ENCODE data around the gene WDFY4.

The WDFY4 gene

DNA sequence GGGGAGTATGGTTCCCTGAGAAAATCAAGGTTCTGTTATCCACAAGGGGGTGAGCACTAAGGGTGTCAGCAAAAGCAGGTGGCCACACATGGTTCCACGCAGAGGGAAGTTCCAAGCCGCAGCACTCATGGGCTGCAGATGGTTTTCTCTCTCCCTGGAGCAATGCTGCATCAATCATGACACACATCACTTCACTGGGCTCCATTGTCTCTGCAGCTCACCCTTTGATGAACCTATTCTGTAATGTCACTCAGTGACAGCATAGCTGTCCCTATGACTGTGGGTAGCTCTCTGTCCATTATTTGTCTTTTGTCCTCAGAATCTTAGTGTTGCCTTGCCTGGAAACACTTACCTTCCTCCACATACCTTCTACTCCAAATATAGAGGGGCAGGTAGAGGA, 220.2 kb downstream of the WDFY4 start:
- peaks cover 1% of the 10 kb centered on the region for H3K27me3 Mint-ChIP-seq
- no peaks in the 10 kb centered on the region for H3K36me3 Mint-ChIP-seq
- H3K9me3 Mint-ChIP-seq = no peaks in the 10 kb centered on the region
- no peak overlapping the region for H3K4me3 Mint-ChIP-seq
- no peak overlapping the region for H3K27ac Mint-ChIP-seq
- no peaks in the 10 kb centered on the region for H3K4me1 Mint-ChIP-seq

DNA sequence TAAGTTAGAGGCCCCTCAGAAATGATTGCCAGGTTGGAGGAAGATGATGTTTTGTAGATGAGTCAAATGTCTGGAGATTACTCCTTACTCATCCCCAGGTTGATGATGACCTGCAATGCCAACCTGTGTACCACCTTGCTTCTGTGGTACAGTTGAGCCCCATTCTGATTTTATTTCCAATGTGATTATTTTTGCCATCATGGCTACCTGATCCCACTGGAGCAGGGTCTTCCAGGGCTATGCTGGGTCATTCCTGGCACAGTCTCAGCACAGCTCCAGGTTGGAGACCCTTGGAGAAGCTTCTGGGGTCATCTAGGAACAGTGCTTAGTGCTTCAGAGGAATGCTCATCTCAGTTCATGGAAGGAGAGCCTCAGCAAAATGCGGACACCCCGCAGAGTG, 220.6 kb downstream of the WDFY4 start:
- Mint-ChIP-seq H3K9me3 (no peaks in the 10 kb centered on the region), H3K36me3 (no peaks in the 10 kb centered on the region), H3K4me1 (no peaks in the 10 kb centered on the region), H3K27me3 (peaks cover 1% of the 10 kb centered on the region), H3K4me3 (no peak overlapping the region), H3K27ac (no peak overlapping the region)

DNA sequence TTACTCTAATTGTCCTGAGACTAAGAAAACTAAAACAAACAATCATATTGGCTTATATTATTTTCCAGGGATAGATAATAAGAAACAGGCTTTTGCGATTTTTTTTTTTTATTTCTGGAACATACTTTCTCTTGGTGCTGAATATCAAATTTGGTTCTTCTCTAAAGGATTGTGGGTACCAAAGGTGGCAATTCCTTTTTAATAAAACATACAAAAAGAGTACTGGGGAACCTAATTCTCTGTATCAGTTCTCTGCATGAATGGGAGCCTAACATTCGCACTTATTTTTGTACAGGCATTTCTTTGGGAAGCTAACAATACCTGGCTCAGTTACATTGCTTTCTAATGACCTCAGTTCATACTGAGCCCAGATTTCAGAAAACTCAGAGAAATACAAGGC, 222.2 kb downstream of the WDFY4 start:
- no peaks in the 10 kb centered on the region for H3K36me3 Mint-ChIP-seq
- no peaks in the 10 kb centered on the region for H3K9me3 Mint-ChIP-seq
- no peak overlapping the region for H3K4me3 Mint-ChIP-seq
- H3K27ac Mint-ChIP-seq = no peak overlapping the region
- no peaks in the 10 kb centered on the region for H3K4me1 Mint-ChIP-seq
- H3K27me3 Mint-ChIP-seq = peaks cover 1% of the 10 kb centered on the region

DNA sequence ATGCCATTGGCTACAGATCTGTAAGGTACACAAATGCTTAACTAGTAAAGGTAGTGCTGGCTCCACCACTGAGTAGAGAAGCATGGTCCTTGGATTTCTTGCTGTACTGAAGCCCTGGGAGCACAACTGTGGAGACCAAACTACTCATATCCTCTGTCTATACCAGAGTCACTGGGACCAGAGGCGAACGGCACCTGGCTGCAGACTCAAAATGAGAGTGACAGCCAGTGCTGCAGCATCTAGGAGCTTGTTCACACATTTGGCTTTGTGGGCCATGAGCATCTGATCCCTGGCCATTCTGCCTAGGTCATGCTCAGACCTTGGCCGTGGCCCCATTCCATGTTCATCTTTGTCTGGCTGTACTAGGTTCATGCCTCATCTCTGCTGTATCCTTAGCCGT, 223.1 kb downstream of the WDFY4 start:
- Mint-ChIP-seq H3K27ac (no peak overlapping the region), H3K27me3 (peaks cover 1% of the 10 kb centered on the region), H3K4me1 (no peaks in the 10 kb centered on the region), H3K9me3 (no peaks in the 10 kb centered on the region), H3K36me3 (no peaks in the 10 kb centered on the region), H3K4me3 (no peak overlapping the region)

DNA sequence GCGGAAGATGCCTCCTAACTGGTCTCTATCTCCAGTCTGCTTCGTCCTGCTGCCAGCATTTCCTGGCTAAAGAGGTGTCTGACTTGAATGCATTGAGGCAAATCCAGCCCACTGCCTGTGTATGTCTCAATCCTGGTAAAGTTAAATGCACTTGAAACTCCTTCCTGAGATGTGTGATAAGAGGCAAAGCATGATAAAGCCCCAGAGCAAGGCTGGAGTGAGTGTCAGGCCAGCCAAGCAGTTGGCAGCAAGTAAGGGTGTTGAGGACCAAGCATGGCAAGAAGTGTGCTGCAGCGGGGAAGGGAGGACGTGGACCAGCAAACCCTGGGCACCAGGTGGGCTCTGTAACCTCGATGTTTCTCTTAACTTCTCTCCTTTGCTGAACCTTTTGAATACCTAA, 225.9 kb downstream of the WDFY4 start:
- H3K27ac Mint-ChIP-seq = no peak overlapping the region
- H3K4me3 Mint-ChIP-seq = no peak overlapping the region
- no peaks in the 10 kb centered on the region for H3K4me1 Mint-ChIP-seq
- H3K36me3 Mint-ChIP-seq = no peaks in the 10 kb centered on the region
- H3K27me3 Mint-ChIP-seq = peaks cover 1% of the 10 kb centered on the region
- H3K9me3 Mint-ChIP-seq = no peaks in the 10 kb centered on the region

DNA sequence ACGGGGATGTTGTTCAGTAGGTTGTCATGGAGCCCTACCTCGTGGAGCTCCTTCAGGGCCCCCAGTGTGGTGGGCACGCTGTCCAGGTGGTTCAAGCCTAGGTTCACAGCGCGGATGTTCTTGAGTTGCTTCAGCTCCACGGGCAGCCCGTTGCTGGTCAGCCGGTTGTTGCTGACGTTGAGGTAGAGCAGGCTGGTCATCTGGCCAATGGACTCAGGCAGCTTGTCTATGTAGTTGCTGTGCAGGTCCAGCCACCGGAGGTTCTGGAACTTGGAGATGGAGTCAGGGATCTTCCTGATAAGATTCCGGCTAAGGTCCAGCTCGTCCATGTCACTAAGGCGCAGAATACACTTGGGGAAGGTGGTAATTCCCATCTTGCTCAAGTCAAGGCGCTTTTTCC, 229.0 kb downstream of the WDFY4 start:
- H3K36me3 Mint-ChIP-seq = no peaks in the 10 kb centered on the region
- H3K4me3 Mint-ChIP-seq = no peak overlapping the region
- no peaks in the 10 kb centered on the region for H3K27me3 Mint-ChIP-seq
- no peak overlapping the region for H3K27ac Mint-ChIP-seq
- no peaks in the 10 kb centered on the region for H3K4me1 Mint-ChIP-seq
- H3K9me3 Mint-ChIP-seq = no peaks in the 10 kb centered on the region

DNA sequence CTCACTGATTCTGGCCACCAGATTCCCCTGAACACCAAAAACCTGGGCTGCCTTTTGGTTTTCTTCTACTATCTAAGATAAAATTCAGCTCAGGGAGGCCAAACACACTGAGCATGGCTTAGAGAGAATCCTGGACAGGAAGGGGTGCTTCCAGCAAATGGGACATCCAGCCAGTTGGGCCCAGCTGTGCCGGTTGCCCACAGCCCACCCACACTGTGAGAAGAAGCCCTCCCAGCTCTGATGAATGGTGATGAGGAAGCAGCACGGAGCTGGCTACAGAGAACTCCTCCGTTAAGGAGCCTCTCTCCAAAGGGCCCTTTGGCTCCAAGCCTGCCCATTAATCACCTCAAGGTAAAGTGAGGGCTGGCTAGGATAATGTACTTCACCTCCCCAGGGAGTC, 239.1 kb downstream of the WDFY4 start:
- Mint-ChIP-seq H3K36me3 (no peaks in the 10 kb centered on the region), H3K27ac (no peak overlapping the region), H3K4me3 (no peak overlapping the region), H3K9me3 (no peaks in the 10 kb centered on the region), H3K4me1 (no peaks in the 10 kb centered on the region), H3K27me3 (peaks cover under 1% of the 10 kb centered on the region)

DNA sequence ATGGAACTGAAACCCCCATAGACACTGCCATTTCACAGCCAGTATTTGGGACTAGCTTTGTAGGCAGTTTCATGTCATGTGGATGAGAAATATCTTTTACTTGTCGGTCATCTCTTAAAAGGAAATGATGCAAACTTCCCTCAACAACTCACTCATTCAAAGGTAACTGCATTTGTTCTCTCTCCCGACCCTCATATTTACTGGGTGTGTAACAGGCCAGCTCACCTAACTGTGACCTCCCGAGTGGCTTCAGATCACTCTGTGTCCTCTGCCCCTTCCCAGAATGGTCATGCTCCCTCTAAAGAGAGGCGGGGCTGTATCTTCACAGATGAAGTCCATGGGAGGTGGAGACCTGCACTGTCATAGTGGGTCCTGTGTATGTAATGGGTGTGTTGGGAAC, 240.3 kb downstream of the WDFY4 start:
- peaks cover 1% of the 10 kb centered on the region for H3K27me3 Mint-ChIP-seq

DNA sequence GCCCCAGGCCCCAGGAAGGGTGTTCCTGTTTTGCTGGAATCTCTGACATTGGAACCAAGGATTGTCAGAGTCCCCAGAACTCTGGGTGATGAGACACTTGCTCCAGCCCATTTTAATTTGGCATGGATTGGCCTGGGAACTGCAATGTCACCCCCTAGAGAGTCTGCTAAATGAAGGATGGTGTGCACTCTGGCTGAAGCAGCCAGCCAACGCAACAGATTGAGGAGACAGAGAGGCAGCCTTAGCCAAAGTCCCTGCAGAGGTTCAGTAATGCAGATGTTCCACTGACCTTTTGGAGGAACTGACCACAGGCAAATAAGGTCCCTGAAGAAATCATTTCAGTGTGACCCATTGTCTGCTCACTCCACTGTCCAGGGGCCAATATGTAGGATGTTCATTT, 241.6 kb downstream of the WDFY4 start:
- H3K27me3 Mint-ChIP-seq = peaks cover 1% of the 10 kb centered on the region
- H3K27ac Mint-ChIP-seq = no peak overlapping the region
- H3K36me3 Mint-ChIP-seq = no peaks in the 10 kb centered on the region
- H3K4me1 Mint-ChIP-seq = no peaks in the 10 kb centered on the region
- H3K4me3 Mint-ChIP-seq = no peak overlapping the region
- no peaks in the 10 kb centered on the region for H3K9me3 Mint-ChIP-seq

More for the DNA sequence above, 240.3 kb downstream of the WDFY4 start:
- Mint-ChIP-seq H3K36me3 (no peaks in the 10 kb centered on the region), H3K27ac (no peak overlapping the region), H3K4me1 (no peaks in the 10 kb centered on the region), H3K9me3 (no peaks in the 10 kb centered on the region), H3K4me3 (no peak overlapping the region)

DNA sequence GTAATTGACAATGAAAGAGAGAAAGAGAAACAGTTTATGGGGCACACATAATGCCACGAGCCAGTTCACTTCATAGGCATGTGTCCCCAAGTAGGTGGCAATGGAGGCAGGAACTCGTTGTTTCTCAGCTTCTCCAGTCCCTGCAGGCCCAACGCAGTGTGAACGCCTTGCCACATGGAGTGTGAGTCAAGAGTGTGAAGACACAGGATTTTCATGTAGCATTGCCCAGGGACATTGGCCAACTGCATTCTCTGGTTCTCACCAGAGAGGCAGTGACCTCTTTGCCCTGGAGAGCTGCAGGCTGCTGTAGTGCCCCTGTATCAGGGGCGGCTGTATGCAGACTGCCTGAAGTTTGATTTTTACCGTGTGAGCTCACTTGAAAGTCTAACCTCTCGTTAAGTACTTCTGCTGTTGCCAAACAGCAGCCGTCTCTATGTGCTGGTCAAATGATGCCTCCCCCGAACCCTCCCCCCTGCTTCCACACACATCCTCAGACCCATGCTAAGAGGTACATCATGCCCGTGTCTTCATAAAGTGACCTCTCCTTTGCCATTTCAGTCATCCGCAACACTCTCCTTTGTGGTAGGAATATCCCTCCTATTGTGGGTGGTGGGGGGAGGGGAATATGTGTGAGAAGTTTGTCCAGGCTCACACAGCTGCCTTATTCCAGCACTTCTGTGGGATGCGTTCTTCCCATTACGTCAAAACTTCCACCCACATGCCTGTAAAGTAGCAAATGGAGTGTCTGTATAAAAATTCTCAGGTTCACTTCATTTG, 242.3 kb downstream of the WDFY4 start:
- Mint-ChIP-seq H3K9me3 (no peaks in the 10 kb centered on the region), H3K4me1 (no peaks in the 10 kb centered on the region), H3K36me3 (no peaks in the 10 kb centered on the region), H3K27ac (no peak overlapping the region), H3K27me3 (peaks cover 1% of the 10 kb centered on the region), H3K4me3 (no peak overlapping the region)

DNA sequence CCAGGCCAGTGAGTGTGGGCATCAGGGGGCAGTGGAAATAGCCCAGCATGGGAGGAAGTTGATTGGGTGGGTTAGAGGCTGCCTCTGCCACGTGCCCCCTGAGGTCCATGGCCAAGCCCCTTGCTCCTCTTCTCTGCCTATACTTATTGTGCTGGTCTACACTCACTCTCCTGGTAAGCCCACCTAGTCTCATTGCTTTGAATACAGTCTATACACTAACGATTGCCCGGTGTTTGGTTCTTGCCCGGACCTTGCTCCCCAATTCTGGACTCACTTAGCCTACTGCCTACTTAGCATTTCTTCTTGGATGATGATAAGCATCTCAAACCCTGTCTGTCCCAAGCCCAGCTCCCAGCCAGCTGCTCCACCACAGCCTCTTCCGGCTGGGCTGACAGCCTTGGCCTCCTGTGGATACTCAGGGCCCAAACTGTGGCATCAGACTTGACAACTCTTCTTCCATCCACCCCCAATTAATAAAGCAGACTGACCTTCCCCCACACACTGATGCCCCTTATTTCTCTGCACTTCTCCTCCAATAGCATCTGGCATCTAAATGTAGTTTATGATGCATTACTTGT, 244.8 kb downstream of the WDFY4 start:
- Mint-ChIP-seq H3K4me3 (no peak overlapping the region), H3K36me3 (no peaks in the 10 kb centered on the region), H3K27ac (no peak overlapping the region), H3K27me3 (peaks cover 1% of the 10 kb centered on the region), H3K9me3 (no peaks in the 10 kb centered on the region), H3K4me1 (no peaks in the 10 kb centered on the region)

DNA sequence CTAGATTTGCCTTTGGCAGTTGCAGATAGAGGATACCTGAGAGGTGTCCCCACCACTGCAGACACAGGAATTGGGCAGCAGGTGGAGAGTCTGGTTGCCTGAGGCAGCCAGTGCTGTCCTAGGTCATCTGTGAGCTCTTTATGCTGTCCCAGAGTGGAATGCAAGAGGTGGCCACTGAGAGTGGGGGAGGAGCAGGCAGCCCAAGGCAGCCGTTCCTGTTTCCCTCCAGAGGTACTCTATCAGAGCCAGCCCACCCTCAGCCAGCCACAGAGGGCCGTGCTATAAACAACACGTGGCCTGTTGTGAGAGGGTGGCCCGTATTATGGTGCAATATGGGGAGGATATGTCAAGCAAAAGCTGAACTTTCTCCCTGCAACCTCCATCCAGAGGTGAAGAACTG, 246.5 kb downstream of the WDFY4 start:
- H3K4me3 Mint-ChIP-seq = no peak overlapping the region
- no peaks in the 10 kb centered on the region for H3K9me3 Mint-ChIP-seq
- no peaks in the 10 kb centered on the region for H3K4me1 Mint-ChIP-seq
- H3K36me3 Mint-ChIP-seq = no peaks in the 10 kb centered on the region
- H3K27ac Mint-ChIP-seq = no peak overlapping the region
- H3K27me3 Mint-ChIP-seq = peaks cover 1% of the 10 kb centered on the region

DNA sequence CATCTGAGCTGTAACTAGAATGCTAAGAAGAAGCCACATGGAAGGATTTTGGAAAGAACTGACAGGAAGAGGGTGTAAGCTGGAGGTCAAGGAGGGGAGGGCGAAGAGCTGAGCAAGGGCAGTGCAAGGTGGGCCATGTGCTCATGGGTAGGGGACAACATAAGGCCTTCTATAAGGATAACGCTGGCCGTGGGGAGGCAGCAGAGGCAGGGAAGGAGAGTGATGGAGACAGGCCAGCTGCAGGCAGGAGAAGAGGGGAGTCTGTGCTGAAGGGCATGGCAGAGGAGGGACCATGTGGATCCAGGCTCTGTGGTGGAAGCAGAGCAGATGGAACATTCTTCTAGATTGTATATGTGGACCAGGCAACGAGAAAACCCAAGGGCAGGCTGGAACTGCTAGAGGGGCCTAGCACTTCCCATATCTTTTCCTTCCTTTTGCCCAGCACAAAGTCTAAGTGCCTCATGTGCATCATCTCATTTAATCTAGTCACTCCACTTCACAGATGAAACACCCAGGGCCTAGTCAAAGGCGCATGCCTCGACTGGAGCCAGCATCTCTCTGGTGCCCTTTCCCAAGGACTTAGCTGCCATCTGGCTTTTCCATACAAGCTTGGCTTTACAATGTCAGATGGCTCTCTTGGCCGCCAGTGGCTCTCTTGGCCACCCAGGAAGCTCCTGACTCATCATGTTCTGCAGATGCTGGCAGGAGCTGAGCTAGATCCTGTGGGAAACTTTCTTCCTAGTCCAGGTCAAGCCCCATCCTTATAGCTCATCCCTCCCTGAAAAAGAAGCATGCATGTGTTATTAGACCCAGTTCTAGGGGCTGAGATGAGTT, 248.4 kb downstream of the WDFY4 start:
- H3K36me3 Mint-ChIP-seq = no peaks in the 10 kb centered on the region
- H3K27ac Mint-ChIP-seq = no peak overlapping the region
- H3K27me3 Mint-ChIP-seq = peaks cover 1% of the 10 kb centered on the region
- H3K4me3 Mint-ChIP-seq = no peak overlapping the region
- no peaks in the 10 kb centered on the region for H3K9me3 Mint-ChIP-seq
- H3K4me1 Mint-ChIP-seq = no peaks in the 10 kb centered on the region

DNA sequence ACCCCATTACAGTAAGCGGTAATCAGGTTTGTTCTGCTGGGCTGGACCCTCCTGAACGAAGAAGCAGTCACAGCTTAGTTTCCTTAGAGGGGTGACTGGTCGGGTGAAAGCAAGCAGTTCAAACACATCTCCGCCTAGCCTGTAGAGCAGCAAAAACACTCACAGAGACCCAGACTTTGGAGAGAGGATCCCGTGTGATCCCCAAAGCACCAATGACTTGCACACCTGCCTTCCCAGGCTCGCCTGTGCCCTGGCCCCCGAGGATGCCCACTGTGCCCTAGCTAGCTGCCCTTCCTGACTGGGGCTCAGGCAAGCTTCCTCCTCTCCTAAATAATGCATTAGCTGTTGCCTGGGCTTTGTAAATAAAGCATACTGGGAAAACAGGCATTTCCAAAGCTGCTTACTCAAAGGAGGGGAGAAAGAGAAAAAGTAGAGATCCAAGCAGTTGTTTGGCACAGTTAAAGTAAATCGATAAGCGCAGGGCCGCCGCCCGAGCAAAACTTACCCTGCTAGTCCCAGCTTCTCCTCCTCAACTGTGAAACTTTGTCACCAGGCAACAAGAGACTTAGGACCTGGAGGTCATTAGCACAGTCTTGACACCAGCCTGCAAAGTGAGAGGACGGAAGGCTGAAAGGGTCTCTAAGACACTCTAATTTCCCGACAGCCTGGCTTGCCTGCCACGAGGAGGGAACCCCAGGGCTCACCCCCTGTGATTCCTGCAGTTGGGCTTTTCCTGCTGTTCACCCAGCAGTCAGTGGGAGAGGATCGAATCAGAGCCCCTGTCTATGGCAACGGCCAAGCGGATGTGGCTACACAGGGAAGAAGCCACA, 250.2 kb downstream of the WDFY4 start:
- H3K27me3 Mint-ChIP-seq = no peaks in the 10 kb centered on the region
- no peaks in the 10 kb centered on the region for H3K4me1 Mint-ChIP-seq
- no peak overlapping the region for H3K27ac Mint-ChIP-seq
- H3K36me3 Mint-ChIP-seq = no peaks in the 10 kb centered on the region
- H3K4me3 Mint-ChIP-seq = no peak overlapping the region
- no peaks in the 10 kb centered on the region for H3K9me3 Mint-ChIP-seq

DNA sequence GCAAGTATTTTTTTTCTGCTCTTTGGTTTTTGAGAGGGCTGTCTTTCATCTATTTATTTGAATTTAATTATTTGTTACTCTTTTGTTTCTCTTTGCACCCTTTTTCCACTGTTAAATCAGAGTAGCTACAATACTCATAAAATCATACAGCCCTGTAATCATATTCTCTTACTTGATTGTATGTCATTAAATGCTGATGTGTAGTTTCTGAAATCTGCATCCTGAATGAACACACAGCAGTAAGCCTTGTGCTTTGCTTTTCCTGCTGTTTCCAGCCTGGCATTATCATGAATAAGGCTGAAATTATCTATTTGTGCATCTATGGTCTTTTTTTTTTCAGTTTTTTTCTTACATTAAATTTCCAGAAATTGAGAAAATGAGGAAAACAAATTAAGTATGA, 250.9 kb downstream of the WDFY4 start:
- H3K36me3 Mint-ChIP-seq = no peaks in the 10 kb centered on the region
- no peak overlapping the region for H3K27ac Mint-ChIP-seq
- no peak overlapping the region for H3K4me3 Mint-ChIP-seq
- H3K27me3 Mint-ChIP-seq = no peaks in the 10 kb centered on the region
- no peaks in the 10 kb centered on the region for H3K4me1 Mint-ChIP-seq
- no peaks in the 10 kb centered on the region for H3K9me3 Mint-ChIP-seq

Measured in activated naive CD4-positive, alpha-beta T cell treated with anti-CD3 and anti-CD28 coated beads, Interleukin-2, amount 50 U/mL, for 24 hours (primary cell).